ENCODE measurements around the gene TGFB2. TPM values are rescaled to one million over a fixed set of nuclear protein-coding genes. Genes with fewer than 3 reads are reported as not detected.

TGFB2 gene
- total and polyA plus RNA-seq, 10 donors: 0.24 to 5.5 (median 2.1) TPM

DNA sequence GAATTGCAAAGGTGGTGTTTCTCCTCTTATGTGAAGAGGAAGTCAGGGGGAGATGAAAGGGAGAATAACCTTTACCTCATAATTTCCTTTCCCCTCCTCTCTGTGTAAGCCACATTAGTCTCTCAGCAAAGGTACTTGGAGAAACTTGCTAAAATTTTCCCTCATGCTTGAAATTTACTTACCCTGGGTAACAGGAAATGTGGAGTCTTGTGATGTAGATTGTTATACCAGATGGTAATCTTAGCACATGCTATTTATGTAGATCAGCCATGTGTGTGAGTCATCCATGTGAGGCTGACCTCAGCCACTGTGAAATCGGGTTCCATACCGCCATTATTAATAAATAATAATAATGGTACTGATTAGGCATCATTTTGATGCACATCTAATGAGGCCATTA is 128.4 kb downstream of the TGFB2 start:
- 23 to 40% (median 31%) methylated on average over 2 of the region's 2 CpGs for WGBS, 5 donors
- H3K9me3 ChIP-seq: no peaks in the 10 kb centered on the region
- H3K27ac ChIP-seq: peak overlapping the region in 5 of 8 donors; percentile 9 to 52 (median 35)
- intact Hi-C loops (cut with DNase I; ENCODE audit: low total_unique reads): no loop called here
- H3K4me1 ChIP-seq: peaks cover 0 to 22% (median 12%) of the 10 kb centered on the region in 6 donors
- no peaks in the 10 kb centered on the region for H3K27me3 ChIP-seq (replicated peaks in 1 of 7)
- TF ChIP-seq, protein P1, sequence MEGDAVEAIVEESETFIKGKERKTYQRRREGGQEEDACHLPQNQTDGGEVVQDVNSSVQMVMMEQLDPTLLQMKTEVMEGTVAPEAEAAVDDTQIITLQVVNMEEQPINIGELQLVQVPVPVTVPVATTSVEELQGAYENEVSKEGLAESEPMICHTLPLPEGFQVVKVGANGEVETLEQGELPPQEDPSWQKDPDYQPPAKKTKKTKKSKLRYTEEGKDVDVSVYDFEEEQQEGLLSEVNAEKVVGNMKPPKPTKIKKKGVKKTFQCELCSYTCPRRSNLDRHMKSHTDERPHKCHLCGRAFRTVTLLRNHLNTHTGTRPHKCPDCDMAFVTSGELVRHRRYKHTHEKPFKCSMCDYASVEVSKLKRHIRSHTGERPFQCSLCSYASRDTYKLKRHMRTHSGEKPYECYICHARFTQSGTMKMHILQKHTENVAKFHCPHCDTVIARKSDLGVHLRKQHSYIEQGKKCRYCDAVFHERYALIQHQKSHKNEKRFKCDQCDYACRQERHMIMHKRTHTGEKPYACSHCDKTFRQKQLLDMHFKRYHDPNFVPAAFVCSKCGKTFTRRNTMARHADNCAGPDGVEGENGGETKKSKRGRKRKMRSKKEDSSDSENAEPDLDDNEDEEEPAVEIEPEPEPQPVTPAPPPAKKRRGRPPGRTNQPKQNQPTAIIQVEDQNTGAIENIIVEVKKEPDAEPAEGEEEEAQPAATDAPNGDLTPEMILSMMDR (IDR thresholded peaks at IDR 0.05 in 8 of 11, conservative IDR thresholded peaks at IDR 0.05 in 3 of 11): no peak
- TF ChIP-seq POLR2A (IDR thresholded peaks at IDR 0.05): no peak
- TF ChIP-seq POLR2AphosphoS5 (IDR thresholded peaks at IDR 0.05): no peak
- no peak for DNase-seq
- H3K36me3 ChIP-seq: no peaks in the 10 kb centered on the region
- H3K4me3 ChIP-seq: peak overlapping the region in 1 of 8 donors; percentile 7

DNA sequence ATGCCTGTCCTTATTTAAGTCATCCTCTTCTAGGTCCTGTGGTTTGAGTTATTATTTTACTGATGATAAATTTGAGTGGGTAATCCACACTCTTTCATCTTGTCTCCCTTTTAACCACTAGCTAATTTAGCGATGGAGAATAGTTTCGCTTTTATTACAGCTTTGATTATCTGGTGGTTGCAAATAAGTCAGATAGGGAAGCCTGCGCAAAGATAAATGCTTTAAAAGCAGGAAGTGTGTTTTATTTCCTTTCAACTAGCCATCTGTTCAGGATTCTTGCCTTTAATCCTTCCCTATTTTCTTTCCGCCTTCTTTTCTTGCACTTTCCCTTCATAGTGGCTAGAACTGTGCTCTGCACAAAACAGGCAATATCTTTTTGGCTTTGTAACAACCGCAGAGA is 129.0 kb downstream of the TGFB2 start:
- TF ChIP-seq POLR2AphosphoS5 (IDR thresholded peaks at IDR 0.05): no peak
- no peak for TF ChIP-seq POLR2A (IDR thresholded peaks at IDR 0.05)
- TF ChIP-seq, protein P1 (IDR thresholded peaks at IDR 0.05 in 8 of 11, conservative IDR thresholded peaks at IDR 0.05 in 3 of 11): no peak
- no peaks in the 10 kb centered on the region for H3K36me3 ChIP-seq
- peaks cover 0 to 21% (median 12%) of the 10 kb centered on the region in 6 donors for H3K4me1 ChIP-seq
- H3K27me3 ChIP-seq (replicated peaks in 1 of 7): no peaks in the 10 kb centered on the region
- no peaks in the 10 kb centered on the region for H3K9me3 ChIP-seq
- peak overlapping the region in 1 of 8 donors; percentile 7 for H3K4me3 ChIP-seq
- WGBS, 5 donors: 25 to 49% (median 30%) methylated on average over 5 of the region's 5 CpGs
- DNase-seq: no peak
- intact Hi-C loops (cut with DNase I; ENCODE audit: low total_unique reads): no loop called here
- peak overlapping the region in 4 of 8 donors; percentile 11 to 52 (median 42) for H3K27ac ChIP-seq

DNA sequence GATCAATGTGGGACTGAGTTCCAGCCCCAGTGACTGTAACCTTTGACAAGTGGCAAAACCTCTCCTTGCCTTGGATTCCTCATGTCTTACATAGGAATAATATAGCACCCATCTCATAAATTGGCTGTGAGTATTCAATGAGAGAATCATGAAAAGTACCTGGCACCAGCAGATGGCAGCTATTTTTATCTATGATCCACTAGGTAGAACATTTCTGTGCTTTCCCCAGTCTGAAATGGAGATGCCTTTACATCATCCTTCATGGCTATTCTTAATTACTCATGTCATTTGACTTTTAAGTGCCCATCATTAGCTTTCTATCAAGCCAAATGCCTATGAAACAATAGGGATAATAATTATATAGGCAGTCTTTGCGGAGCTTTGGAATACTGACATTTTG is 130.1 kb downstream of the TGFB2 start:
- H3K9me3 ChIP-seq: no peaks in the 10 kb centered on the region
- H3K27me3 ChIP-seq (replicated peaks in 1 of 7): no peaks in the 10 kb centered on the region
- H3K36me3 ChIP-seq: no peaks in the 10 kb centered on the region
- 94 to 100% (median 96%) methylated on average over 1 of the region's 1 CpG for WGBS, 5 donors
- H3K4me1 ChIP-seq: peaks cover 0 to 21% (median 12%) of the 10 kb centered on the region in 6 donors
- H3K27ac ChIP-seq: no peak overlapping the region
- intact Hi-C loops (cut with DNase I; ENCODE audit: low total_unique reads): no loop called here
- TF ChIP-seq, protein P1 (IDR thresholded peaks at IDR 0.05 in 8 of 11, conservative IDR thresholded peaks at IDR 0.05 in 3 of 11): no peak
- TF ChIP-seq POLR2AphosphoS5 (IDR thresholded peaks at IDR 0.05) (no peak), POLR2A (IDR thresholded peaks at IDR 0.05) (no peak)
- H3K4me3 ChIP-seq: no peak overlapping the region
- no peak for DNase-seq

DNA sequence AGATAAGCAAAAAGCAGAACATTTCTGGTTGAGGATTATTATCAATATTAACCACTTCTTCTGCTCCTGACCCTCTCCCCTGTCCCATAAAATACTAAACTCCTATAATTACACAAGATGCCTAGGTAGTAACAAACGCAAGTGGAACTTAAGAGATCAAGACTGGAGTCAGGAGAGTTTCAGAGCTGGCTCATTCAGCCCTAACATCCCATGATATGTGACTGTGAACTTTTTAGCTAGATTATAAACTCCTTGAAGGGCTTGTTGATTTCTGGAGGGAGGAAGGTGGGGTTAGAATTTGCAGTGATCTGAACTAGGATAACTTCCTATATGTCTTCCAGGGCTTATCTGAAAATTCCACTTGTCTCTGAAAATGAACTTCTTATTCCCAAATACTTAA is 130.6 kb downstream of the TGFB2 start:
- 82 to 100% (median 95%) methylated on average over 1 of the region's 1 CpG for WGBS, 5 donors
- intact Hi-C loops (cut with DNase I; ENCODE audit: low total_unique reads): no loop called here

More for the DNA sequence above, 130.6 kb downstream of the TGFB2 start:
- Histone ChIP-seq H3K36me3 (no peaks in the 10 kb centered on the region), H3K27ac (no peak overlapping the region), H3K4me1 (peaks cover 0 to 21% (median 12%) of the 10 kb centered on the region in 6 donors), H3K4me3 (no peak overlapping the region), H3K27me3 (replicated peaks in 1 of 7) (no peaks in the 10 kb centered on the region), H3K9me3 (no peaks in the 10 kb centered on the region)
- TF ChIP-seq POLR2AphosphoS5 (IDR thresholded peaks at IDR 0.05) (no peak), POLR2A (IDR thresholded peaks at IDR 0.05) (no peak)
- TF ChIP-seq, protein P1 (IDR thresholded peaks at IDR 0.05 in 8 of 11, conservative IDR thresholded peaks at IDR 0.05 in 3 of 11): no peak
- DNase-seq: no peak
